Myocyte (in vitro differentiated cells): ENCODE data around the gene PNMA8B. TPM values are rescaled to one million over a fixed set of nuclear protein-coding genes. Genes with fewer than 3 reads are reported as not detected.

Source experiments
- DNase-seq: peaks from one replicate; pipeline ENCODE4 v3.0.0-alpha.2; 2012; ENCODE audit warnings: low read depth
- total RNA-seq: library from RNA; depleted of rRNA; stranded (reverse); fragments of >200 nt; gene quantifications from 2 replicates; pipeline ENCODE4 v1.2.3, GENCODE V29; 2014

Gene PNMA8B
- total RNA-seq, 1 donor from 2014 or later = 0.03 TPM

DNA sequence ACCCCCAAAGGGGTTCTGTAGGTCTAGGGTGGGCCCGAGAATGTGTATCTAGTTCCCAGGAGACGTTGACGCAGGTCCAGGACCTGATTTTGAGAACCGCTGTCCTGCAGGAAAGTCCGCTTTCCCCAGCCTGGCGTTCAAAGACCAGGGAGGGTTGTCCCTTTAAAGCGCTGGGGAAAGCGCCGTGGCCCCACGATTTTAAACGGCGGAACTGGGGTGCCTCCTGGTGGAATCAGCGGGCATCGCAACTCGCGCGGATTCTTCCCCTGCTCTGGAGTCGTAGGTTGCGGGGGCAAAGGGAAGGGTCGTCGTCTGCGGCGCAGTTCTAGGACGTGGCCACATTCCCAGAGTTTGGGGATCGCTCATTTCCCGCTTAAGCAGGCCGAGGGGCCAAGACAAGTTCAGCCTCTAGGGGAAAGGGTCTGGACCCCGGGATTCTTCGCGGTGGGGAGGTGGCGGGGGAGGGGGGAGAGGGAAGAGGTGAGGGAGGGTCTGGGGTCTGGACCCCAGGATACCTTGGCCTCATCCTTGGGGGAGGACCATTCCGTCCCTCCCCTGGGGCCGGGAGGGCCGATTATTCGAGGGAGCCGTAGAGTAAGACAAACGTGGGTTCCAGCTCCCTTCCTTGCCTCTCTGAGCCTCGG is 7.7 kb downstream of the PNMA8B start:
- DNase-seq = peak; percentile 82

DNA sequence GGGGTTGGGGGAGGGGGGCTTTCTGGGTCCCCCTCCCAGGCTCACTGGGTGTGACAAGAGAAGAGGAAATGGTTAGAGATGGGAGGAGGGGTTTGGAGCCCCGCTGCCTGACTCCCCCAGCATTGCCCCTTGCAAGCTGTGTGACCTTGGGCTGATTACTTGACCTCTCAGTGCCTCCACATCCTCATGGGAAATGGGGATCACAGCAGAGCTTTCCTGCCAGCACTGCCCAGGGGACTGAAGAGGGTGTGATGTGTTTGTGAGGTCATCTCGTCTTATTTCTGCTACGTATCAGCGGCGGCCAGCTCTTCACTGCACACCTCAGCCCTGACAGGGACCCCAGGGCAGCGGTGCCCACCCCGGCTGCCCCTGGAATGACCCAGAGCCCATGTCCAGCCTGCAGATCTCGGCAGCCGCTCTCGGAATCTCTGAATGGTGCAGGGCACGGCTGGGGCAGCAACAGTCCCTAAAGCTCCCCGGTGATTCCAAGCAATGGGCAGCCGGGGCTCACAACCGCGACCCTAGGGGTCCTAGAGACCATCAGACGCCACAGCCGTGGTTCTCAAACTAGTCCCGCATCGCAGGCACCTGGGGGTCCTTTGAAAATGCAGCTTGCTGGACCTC is 8.4 kb downstream of the PNMA8B start:
- no peak for DNase-seq

DNA sequence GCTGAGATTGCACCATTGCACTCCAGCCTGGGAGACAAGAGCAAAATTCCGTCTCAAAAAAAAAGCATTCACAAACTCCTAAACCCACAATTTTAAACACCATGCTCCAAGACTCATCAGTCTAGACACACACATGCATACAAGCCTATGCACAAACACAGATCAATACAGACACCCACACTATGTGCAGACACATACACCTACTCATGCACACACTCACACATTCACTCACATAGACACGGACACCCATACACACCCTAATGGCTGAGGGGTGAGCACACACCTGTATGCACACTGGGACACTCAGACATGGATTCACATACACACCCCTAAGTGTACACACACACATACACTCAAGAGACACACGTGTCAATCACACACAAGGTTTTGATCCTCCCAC is 9.3 kb downstream of the PNMA8B start:
- no peak for DNase-seq

DNA sequence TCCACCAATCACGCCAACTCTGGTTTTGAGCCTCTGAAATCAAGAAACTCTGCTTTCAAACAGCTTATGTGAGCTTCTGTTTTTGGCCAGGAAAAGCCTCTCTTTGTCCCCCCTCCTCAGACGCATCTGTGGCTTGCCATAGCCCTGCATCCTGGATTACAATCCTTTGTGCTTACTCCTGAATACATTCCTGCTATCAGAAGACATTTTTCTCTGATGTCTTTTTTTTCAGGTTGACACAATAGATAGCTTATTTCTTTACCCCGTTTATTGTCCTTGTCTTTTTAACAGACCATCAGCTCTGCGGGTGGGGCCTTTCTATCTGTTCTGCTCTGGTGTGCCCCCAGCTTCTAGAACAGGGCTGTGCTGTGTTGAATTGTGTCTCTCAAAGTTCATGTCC is 11.0 kb downstream of the PNMA8B start:
- DNase-seq = no peak

DNA sequence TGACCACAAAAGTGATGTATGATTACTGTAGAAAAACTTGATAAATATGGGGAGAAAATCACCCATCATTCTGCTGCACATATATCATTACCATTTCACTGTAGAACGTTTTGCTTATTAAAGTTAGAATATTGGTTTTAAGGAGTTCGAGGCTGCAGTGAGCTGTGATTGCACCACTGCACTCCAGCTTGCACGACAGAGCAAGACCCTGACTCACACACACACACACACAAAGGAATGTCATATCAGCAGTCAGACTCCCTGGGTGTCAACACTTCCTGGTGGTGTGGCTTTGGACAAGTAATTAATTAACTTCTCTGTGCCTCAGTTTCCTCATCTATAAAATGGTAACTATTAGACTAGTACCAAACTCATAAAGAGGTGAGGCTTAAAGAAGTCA is 13.0 kb downstream of the PNMA8B start:
- DNase-seq = no peak

DNA sequence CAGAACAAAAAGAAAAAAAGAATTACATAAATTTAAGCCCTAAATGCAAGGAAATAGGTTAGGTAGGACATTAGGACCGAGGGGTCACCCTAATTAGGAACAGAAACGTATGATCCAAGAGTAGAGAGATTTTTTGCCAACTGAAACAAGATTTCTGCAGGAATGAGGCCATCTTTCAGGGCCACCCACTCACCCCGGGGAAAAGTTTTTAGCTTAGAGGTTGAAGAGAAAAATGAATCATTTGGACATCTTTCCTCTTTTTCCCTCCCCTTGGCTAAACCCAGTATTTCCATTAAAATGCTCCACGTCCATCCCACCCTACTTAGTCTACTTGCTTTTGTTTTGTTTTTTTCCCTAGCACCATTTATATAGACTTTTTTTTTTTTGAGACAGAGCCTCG is 13.7 kb downstream of the PNMA8B start:
- peak; percentile 44 for DNase-seq

DNA sequence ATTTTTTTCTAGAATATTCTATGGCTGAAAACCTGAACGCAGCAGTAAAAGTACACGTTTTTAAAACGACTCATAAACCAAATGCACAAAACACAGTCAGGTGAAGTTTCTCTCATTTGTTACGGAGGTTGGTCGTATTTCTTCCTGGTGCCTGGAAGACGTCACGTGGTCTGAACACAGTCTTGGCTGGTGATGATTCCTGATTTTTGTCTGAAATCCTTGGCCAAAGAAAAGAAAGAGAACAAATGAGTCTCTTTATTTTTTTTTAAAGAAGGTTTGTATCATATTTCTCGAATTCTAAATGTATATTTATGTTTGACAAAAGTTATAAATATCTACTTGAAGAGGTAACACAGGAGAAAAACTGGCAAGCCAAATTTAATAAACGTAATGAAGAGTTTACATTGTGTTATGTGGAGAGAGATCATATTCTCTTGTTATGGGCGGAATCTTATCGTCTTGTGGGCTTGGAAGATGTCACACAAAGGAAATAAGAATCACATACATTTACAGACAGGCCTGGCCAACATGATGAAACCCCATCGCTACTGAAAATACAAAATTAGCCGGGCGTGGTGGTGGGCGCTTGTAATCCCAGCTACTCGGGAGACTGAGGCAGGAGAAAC is 14.3 kb downstream of the PNMA8B start:
- peak; percentile 60 for DNase-seq

DNA sequence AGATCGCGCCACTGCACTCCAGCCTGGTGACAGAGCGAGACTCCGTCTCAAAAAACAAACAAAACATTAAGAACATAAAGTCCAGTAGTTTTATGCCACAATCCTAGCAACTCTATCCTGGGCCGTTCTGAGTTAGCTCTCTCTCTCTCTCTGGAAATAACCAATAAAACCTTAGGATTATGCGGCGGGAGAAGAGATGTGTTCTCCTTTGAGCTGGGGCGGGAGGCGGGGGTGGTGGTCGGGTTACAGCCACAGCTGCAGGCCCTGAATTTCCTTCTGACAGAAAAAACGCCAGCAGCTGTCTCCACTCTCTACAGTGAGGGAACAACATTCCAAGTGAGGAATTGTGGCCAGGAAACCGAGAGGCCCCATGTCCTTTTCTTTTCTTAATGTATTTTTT is 15.3 kb downstream of the PNMA8B start:
- DNase-seq = peak; percentile 95

DNA sequence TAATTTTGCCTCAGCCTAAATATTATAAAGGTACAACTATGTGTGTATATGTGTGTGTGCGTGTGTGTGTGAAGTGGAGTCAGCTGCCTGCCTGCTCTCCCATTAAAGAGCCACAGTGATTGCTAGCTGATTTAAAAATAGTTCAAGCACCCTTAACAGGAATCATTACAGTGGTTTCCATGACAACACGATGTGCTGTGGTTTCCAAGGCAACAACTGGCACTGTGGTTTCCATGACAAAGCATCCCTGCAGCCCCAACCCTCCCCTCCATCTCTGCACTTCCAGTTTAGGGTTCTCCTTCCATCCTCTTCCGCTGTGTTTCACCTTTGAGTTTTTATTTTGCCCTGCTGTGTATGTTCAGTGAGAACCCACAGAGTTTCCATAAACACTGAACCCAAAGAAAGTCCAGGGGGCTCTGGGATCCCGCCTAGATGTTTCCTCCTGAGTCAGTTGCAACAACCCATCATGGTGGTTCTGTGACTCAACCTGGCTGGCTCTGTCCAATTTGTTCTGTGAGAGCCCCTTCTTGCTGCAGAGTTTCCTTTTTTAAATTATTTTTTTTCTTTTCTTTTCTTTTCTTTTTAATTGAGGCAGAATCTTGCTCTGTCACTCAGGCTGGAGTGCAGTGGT is 17.2 kb downstream of the PNMA8B start:
- DNase-seq = peak; percentile 88

DNA sequence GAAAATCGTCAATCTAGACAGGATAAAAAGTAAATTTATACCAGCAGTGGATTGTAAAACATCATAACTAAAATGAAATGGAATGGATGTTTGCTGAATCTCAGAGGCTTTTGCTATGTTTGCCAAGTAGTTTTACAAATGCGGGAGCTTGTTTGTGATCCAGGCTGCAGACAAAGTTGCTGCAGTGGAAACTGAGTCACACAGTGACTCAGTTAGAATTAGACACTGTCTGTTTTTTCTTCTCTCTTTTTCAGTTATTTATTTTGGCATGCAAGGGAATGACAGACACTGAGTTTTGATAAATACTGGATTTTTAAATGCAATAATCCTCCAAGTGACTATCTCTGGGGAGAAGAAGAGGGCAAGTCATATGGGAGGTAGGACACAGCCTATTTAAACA is 19.7 kb downstream of the PNMA8B start:
- no peak for DNase-seq

DNA sequence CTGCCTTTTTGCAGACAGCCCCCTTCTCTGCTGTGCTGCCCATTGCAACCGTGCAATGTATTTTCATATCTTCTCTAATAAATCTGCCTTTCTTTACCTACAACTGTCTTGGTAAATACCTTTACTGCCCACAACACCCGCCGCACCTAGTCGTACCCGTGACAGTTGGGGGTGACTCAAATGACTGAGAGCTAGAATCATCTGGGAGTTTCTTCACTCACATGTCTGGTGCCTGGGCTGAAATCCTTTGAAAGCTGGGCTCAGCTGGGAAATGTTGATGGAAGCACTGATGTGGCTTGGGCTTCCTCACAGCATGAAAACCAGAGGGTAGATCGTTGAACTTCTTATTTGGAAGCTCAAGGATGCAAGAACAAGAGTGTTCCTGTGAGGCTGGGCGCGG is 21.5 kb downstream of the PNMA8B start:
- DNase-seq = no peak

DNA sequence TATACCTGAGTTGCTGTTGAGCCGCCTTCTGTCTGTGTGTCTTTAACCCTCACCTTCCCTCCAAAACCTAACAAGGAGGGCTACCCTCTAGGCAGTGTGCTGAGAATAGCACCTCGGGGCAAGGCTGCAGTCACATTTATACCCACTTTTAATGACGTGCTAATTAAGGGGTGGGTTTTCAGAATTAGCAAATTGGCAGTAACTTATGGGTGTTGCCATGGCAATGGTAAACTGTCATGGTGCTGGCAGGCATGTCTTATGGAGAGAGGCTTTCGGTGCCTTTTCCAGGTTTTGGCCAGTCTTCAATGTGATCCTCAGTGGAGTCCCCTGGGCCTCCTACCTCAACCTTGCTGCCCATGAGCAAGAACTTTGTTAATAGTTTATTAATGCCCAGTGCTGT is 23.1 kb downstream of the PNMA8B start:
- no peak for DNase-seq

DNA sequence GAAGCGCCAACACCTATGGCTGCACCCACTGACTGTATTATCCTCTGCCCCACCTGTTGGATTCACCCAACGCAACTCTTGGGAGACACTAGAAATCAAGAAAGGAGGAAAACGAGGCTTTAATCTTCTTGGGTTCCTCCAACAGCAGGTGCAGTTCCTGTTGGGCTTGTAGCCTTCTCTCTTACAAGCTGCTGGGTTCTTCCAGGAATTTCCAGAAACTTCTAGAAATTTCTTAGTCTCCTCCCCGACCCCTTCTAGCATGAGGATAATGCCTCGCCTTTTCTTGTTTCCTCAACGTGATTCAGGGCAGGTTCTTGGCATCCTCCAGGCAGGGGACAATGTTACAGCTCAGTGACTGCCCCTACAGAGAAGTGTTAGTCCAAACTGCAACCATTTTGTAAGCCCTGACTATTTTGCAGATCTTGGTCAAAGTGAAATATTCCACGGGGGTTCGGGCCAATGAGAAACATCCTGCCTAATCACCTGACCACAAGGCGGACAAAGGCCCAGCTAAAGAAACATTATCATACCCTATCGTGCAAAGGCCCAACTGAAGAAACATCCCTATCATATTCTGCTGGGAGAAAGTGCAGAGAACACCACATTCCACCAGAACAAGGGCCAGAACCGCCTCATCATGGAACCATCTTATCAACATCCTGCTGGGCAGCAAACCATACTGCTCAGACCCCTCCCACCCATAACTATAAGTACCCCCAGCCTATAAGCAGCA is 23.7 kb downstream of the PNMA8B start:
- peak; percentile 74 for DNase-seq

DNA sequence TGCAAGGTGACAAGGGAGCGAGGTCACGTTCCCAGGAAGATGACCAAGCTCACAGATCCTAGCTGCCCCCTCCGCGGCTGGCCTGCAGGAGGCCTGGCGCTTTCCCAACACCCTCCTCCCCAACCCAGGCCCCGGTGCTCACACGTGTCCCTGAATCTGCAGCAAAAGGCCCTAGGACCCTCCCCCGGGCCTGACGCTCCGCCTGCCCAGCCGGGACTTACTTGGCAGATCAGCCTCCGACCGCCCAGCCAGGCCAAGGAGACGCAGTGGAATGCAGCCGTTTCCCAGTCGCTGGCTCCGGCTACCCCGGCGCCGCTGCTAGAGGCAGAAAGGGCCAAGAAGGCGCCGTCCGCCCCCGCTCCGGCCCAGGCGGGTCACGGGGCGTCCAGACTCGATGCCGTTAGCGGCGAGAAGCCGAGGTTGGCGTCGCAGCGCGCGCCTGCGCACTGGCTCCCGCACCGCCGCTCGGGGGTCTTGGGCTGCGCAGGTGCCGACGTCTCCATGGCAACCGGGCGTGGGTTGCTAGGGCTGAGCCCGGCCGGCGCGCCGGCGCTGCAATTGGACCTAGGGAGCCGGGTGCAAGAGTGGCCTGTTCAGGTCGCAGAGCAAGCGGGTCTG is 24.4 kb downstream of the PNMA8B start, which contains the start of gene PNMA8A:
Gene PNMA8A, minus strand, starts transcription at position 448 of the 618 bp plus-strand sequence. CDS start 528 bp downstream, outside the sequence.
- peak; percentile 87 for DNase-seq

DNA sequence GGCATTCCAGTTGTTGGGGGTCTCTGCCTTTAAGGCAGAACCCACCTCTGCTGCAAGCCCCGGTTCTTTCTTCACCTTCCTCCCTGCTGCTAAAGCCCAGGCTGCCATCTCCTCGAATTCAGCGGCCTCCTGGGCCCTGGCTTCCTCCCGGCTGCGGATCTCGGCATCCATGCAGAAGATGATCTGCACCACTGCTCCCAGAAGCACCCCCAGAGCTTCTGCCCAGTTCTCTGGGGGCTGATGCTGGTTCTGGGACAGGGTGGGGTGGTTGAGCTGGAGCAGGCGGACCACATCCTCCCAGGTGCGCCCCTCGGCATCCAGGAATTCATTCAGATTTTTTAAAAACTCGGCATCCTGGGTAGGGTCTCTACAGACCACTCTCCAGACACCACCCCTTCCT is 25.3 kb downstream of the PNMA8B start:
- no peak for DNase-seq

DNA sequence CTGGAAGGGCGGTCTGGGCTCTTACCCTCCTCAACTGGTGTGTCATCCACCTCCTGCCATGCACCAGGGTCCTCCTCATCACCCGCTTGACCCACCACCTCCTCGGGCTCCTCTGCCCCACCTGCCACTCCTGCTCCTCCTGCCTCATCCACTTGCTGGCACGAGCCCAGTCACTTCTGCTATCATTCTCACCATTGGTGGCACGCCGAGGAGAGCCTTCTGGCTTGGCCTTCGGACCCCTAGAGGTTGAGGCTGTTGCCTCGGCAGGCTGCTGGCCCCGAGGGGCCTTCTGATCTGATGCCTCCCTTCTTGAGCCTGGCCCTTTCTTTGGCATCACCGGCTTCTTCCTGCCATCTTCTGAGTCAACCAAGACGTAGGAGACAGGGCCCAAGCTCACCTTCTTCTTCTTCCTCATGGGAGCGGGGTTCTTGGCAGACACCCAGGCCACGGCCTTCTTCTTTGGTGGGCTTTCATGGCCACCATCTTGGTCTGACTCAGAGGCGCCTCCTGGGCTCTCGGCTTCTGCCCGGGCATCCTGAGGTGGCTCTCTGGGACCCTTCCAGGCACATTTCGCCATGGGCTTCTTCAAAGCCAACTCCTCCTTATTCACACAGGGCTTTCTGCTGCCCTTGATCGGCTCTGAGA is 26.0 kb downstream of the PNMA8B start:
- no peak for DNase-seq

DNA sequence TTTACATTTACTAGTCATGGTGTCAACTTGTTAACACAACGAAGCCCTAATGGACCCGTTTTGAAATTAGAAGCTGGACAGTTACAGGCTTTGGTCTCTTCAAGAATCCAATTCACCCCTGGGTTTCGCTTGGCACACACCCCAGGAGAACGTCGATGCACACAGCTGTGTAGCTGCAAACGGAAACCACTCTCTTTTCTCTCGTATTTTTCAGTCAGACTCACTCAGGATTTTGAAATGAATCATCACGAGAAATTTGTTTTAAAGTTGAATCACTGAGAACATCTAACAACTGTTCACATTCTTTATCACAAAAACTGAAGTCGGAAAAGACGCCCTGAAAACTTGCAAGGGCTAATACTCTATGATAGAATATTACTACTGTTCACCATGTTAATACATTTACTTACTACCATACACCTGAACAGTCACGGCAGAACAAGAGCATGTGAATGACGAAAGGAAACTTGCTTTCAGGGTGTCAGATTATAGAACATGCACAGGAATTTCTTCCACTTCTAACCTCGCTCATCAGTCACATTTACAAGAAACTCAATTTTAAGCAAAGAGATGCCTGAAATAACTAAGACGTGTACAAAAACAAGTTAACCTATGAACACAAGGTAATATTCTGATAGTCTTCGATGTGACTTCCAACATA is 29.0 kb downstream of the PNMA8B start:
- peak; percentile 87 for DNase-seq

DNA sequence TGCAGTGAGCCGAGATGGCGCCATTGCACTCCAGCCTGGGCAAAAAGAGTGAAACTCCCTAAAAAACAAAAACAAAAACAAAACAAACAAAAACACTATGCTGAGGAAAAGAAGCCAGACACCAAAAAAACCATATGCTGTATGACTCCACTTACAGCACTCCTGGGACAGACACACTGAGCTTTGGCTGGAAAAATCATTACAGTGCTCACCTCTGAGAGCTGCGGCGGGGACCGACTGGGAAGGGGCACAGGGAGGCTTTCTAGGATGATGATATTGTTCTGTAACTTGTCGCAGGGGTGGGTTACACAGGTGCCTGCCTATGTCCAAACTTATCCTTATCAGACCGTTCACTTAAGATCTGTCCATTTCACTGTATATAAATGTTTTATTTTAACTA is 32.2 kb downstream of the PNMA8B start:
- DNase-seq = no peak

DNA sequence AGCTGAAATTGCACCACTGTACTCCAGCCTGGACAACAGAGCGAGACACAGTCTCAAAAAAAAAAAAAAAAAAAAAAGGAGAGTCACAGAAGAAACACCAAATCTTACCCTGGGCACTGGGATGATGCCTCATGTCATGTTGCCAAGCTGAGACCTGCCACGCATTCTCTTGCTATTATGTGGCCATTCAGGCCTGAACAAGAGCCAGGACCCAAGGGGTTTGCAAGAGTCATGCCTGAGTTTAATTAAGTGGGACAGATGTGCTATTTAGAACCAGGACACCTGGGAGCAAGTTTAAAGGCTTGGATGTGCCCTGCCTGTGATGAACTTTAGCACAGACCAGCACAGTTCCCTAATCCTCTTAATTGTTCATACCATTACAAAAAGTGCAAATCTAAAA is 34.1 kb downstream of the PNMA8B start:
- no peak for DNase-seq

DNA sequence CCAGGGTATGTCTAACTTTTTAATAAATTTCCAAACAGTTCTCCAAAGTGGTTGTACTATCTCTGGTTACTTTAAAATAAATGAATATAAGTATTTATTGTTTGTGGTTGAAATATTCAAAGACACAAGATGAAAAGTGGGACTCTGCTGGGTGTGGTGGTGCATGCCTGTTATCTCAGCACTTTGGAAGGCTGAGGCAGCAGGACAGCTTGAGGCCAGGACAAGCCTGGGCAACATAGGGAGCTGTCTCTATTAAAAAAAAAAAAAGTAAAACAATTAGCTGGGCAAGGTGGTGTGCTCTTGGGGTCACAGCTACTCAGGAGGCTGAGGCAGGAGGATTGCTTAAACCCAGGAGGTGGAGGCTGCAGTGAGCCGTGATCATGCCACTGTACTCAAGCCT is 34.7 kb downstream of the PNMA8B start:
- no peak for DNase-seq
